OCI-LY7 (cell line): ENCODE measurements around the gene RBFOX1.

Source experiments
- EZH2phosphoT487 ChIP-seq: fragments of 200-600 bp; sonication (generic); IDR thresholded peaks from 2 replicates; pipeline ENCODE4 v1.6.1; 2018; ENCODE audit warnings: low read depth, borderline replicate concordance, mild to moderate bottlenecking, mixed run types, antibody characterized with exemption, low read length, moderate library complexity, mixed read lengths
- TF ChIP-seq, protein P1 (sequence below): fragments of 200-600 bp; sonication (generic); conservative IDR thresholded peaks from 2 replicates; pipeline ENCODE4 v1.5.1; 2014; ENCODE audit warnings: mild to moderate bottlenecking, antibody characterized with exemption, low read length, moderate library complexity, mixed read lengths

GRCh38 chr16:7511549-7512260 lies 179.1 kb downstream of the RBFOX1 start:
- TF ChIP-seq, protein P1, sequence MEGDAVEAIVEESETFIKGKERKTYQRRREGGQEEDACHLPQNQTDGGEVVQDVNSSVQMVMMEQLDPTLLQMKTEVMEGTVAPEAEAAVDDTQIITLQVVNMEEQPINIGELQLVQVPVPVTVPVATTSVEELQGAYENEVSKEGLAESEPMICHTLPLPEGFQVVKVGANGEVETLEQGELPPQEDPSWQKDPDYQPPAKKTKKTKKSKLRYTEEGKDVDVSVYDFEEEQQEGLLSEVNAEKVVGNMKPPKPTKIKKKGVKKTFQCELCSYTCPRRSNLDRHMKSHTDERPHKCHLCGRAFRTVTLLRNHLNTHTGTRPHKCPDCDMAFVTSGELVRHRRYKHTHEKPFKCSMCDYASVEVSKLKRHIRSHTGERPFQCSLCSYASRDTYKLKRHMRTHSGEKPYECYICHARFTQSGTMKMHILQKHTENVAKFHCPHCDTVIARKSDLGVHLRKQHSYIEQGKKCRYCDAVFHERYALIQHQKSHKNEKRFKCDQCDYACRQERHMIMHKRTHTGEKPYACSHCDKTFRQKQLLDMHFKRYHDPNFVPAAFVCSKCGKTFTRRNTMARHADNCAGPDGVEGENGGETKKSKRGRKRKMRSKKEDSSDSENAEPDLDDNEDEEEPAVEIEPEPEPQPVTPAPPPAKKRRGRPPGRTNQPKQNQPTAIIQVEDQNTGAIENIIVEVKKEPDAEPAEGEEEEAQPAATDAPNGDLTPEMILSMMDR, result no peak
- TF ChIP-seq EZH2phosphoT487, result no peak
